Stimulated activated CD8-positive, alpha-beta memory T cell treated with anti-CD3 and anti-CD28 coated beads, Interleukin-15, amount 100 ng/mL, for 1 hour (primary cell): ENCODE data around the gene ANK2.

Experiments
- DNase-seq: peaks from one replicate; pipeline ENCODE4 v3.0.0-alpha.2; 2020; ENCODE audit warnings: low read depth

Gene ANK2

DNA sequence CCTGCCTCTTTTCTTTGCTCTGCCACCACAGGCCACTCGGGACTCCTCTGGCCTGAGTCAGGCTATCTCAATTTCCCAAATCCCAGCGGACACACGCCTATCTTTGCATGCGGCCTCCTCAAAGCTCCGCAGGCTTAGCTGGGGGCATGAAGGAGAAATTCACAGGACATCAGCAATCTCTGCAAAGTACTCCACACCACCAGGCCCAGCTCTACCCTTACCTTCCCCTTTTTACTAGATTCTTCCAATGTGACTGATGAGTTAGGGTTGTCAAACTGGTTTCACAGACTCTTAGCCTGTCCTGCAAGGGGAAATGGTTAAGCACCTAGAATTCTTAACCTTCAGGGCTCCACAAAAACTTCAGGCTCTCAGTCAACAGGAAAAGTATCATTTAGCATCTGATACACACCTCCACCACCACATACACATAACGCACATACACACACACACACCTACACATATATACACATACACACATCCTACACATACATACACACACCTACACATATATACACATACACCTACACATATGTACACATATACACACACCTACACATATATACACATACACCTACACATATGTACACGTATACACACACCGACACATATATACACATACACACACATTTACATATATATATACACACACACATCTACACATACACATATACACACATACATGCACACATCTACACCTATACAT lies 349.1 kb downstream of the ANK2 start:
- no peak for DNase-seq

DNA sequence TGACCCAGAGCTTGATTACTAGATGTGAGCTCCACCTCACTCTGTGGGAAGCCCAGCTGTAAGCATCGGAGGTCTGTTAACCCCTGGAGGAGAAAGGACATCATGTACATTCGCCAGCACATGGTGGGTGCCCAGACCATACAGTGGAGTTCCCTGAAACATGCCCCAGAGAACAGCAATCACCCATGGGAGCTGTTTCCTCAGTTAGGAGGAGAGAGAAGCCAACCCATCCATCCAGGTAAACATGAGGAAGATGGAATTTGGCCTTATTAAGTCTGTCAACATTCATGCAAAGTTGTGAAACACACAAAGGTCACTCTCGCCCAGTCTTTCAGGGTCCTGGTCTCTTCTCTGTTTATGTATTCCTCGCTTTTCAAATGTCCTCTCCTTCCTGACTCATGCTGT lies 354.7 kb downstream of the ANK2 start:
- no peak for DNase-seq

DNA sequence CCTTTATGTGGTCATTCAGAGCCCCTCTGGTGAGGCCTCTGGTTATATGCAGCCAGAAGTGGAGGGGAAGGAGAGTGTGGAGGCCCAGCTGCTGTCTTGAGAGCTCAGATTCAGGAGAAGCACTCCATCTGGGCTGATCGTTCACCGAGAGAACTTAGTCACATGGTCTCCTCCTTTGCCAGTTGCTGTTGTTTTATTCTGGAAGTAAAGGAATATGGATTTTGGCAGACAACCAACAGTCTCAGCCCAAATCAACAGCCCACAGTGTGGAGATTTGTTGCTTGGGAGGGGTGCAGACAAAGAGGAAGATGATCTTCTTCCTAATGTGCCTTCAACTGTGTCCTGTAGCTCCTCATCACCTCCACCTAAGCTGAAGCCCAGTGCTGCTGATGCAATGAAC lies 355.4 kb downstream of the ANK2 start:
- DNase-seq, result no peak

DNA sequence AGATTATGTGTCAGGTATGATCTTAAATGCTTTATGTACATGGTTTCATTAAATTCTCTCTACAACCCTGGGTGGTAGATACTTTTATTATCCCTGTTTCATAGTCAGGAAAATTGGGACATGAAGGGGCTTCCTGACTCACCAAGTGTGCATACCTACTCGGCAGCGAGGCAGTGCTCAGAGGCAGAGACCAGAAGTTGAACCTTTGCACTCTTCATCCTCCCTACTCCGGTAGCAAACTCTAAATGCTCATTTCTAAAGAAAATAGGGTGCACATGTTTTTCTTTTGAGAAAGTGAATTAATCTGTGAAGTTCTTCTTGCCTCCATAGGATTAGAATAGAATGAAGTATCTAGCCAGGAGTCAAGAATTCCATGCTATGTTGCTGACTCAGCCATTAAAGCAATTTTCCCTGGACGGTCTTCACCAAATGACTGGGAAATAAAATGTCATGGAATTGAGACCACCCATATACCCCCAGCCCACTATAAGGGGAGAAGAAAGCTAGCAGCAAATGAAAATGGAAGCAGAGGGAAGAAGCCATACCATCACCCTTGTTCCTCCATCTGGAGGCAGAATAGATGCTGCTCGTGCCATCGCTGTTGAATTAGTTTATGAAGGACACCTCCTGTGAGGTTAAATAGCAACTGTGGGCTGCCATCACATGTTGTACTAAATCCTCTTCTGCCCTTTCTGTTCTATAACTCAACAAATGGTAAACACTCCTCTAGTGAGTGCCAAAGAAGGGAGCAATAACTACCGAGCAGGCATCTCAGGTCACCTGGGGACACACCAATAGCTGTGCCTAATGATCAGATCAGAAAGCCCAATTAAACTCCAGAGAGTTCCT lies 356.6 kb downstream of the ANK2 start:
- DNase-seq, result no peak

DNA sequence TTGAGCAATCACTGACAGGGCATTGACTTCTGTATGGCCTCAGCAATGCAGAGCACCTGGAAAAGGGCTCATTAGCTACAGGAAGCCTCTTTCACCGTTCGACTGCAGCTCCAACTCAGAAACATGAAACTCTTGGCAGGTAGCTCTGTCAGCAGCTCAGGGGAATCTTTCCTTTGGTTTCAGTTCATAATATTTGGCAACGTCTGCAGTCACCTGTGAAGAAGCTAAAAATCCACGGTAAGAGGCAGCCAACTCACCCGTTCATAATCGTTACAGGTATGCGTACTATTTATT lies 357.2 kb downstream of the ANK2 start:
- no peak for DNase-seq

DNA sequence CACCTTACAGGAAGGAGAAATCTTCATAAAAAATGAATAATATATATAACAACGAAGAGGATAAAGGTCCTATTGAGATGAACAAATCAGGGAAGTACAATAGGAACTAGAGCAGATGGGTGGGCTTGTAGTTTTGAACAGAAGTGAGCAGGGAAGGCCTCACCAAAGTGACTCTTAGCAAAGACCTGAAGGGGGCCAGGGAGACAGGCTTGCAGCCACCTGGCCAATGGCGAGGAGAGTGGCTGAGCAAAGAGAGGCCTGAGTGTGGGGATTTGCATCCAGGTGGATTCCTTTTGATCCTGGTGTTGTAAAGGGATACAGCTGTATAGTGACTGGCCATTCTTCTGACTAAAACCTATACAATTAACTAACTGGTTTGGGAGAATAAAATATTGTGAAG lies 358.0 kb downstream of the ANK2 start:
- DNase-seq, result no peak

DNA sequence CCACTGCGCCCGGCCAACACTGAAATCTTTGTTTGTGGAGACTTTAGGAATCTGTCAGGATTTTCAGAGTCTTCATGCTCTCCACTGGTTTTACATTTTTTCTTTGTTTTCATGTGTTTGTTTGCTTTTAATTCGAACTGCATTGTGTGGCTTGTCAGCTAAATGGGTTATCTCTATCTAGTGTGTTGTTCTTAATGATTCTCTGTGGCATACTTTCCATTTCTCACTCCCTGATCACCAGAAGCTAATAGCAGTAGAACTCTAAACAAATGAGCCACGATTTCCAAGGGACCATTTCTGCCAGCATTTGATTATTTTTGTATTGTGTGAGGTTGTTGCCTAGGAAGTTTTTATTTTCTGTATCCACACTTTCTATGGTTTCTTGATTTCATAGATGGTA lies 359.7 kb downstream of the ANK2 start:
- DNase-seq, result no peak

DNA sequence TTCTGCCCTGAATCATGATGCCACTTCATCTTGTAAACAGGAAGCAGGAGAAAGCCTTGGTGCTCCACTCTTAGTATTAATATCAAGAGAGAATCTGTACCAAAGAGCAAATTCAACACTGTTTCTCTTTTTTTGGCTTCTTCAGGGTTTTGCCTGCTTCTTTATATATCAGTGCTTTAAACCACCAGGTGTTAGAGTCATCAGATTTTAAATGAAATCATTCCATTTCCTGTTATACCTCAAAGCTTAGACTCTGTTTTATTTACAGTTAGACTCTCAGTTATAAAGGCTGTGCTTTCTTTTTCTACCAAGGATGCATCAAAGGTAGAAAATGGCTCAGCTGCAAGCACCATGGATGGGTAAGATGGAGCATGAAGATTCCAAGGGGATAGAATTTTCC lies 361.2 kb downstream of the ANK2 start:
- no peak for DNase-seq

DNA sequence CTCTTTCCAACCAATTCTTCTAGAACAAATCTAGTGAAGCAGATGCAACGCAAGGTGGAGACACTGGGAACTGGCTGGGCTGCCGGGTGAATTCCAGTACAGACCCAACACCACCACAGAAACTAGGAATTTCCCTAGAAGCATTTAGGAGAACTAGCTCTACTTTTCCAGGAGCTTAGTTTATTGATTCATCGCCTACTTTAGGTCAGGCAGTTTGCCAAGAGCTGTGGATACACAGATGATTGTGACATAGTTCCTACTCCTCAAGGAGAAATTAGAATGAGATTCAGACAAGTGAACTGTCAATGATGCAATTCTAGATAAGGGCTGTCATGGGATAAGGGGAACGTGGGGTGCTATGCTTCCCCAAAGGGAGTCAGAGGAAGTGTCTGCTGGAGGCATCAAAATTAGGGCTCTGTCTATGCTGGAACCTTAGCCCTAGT lies 362.1 kb downstream of the ANK2 start:
- no peak for DNase-seq

DNA sequence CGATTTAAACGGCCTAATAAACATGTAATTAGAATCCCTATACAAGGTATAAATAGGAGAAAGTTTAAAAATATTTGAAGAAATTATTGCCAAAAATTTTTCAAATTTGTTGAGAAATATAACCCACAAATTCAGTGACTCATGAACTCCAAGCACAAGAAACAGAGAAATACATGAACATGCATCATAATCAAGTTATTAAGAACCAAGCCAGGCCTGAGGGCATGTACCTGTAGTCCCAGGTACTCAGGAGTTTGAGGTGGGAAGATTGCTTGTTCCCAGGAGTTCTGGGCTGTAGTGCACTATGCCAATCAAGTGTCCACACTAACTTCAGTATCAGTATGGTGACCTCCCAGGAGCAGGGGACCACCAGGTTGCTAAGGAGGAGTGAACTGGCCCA lies 370.2 kb downstream of the ANK2 start:
- no peak for DNase-seq

DNA sequence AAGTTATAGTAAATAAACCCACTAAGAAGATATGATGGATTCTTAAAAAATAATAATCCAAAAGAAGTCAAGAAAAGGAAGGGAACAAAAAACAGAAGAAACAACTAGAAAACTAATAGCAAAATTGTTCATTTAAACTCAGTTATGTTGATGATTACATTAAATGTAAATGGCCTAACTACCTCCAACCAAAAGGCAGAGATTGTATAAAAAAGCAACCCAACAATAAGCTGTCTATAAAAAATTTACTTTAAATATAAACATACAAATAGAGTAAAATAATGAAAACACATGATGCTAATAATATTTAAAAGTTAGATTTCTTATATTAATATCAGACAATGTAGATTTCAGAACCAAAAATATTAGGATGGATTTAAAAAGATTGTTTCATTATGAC lies 371.5 kb downstream of the ANK2 start:
- DNase-seq, result no peak

DNA sequence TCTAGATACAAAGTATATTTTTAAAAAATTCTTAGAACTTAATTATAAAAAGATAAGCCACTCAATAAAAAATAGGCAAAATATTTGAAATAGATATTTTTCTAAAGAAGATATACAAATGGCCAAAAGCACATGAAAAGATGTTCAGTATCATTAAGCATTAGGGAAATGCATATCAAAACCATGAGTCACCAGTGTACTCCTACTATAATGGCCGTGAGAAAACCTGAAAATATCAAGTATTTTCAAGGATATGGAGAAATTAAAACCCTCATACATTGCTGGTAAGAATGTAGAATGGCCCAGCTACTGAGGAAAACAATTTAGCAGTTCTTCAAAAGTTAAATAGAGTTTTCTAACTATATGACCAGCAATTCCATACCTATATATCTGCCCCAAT lies 374.2 kb downstream of the ANK2 start:
- DNase-seq, result no peak

DNA sequence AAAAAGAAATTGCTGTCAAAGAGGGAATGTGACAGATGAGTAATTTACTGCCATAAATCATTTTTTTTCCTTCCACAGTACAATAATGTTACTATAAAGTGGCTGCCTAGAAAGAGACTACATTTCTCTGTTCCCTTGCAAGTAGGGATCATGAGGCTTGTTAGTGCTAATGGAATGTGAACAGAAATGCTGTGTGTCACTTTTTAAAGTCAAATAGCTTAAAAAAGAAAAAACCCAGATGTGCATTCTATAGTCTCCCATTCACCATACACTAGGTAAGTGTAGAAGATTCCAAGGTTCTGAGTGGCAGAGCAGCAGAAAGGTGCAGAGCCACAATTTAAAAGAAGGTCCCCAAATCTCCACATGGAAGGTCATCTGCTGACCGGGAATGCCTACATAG lies 383.7 kb downstream of the ANK2 start:
- DNase-seq, result no peak
